NOMO-1 treated with DMSO at 0.1 percent for 48 hours (cell line): ENCODE results near the gene NAB1.

ENCODE experiments used
- DNase-seq: peaks from one replicate; lab custom pipeline; 2025; ENCODE audit not compliant: unreplicated experiment; lab: John Stamatoyannopoulos, UW

NAB1 gene

GRCh38 chr2:190711069-190711468 lies 62.2 kb downstream of the NAB1 start:
- no peak for DNase-seq

- no peak for DNase-seq
These were observed 64.6 kb downstream of the NAB1 start for GRCh38 chr2:190713471-190713870.

GRCh38 chr2:190714958-190715357 lies 66.1 kb downstream of the NAB1 start:
- no peak for DNase-seq

- DNase-seq: no peak
These were observed 67.4 kb downstream of the NAB1 start for GRCh38 chr2:190716176-190716807.

- no peak for DNase-seq
These were observed 68.4 kb downstream of the NAB1 start for GRCh38 chr2:190717306-190717705.

GRCh38 chr2:190717764-190718651 lies 69.1 kb downstream of the NAB1 start:
- DNase-seq: no peak

- no peak for DNase-seq
These were observed 70.0 kb downstream of the NAB1 start for GRCh38 chr2:190718652-190719526.

GRCh38 chr2:190720276-190720675 lies 71.4 kb downstream of the NAB1 start:
- DNase-seq: no peak

GRCh38 chr2:190720691-190721090 lies 71.8 kb downstream of the NAB1 start:
- no peak for DNase-seq

- no peak for DNase-seq
These were observed 73.3 kb downstream of the NAB1 start for GRCh38 chr2:190722061-190722759.

- no peak for DNase-seq
These were observed 74.0 kb downstream of the NAB1 start for GRCh38 chr2:190722835-190723234.

GRCh38 chr2:190723397-190724090 lies 74.7 kb downstream of the NAB1 start:
- DNase-seq: no peak

GRCh38 chr2:190726255-190726654 lies 77.4 kb downstream of the NAB1 start:
- DNase-seq: no peak

- DNase-seq: no peak
These were observed 87.5 kb downstream of the NAB1 start for GRCh38 chr2:190736355-190736754.

- no peak for DNase-seq
These were observed 91.6 kb downstream of the NAB1 start for GRCh38 chr2:190740449-190740848.
